CD4-positive, alpha-beta T cell treated with Interleukin-10 for 1 hour (primary cell): ENCODE measurements around the gene KCNIP1.

ENCODE experiments used
- DNase-seq: peaks from one replicate; pipeline ENCODE4 v3.0.0-alpha.2; 2020

Gene KCNIP1

GRCh38 chr5:170509348-170509660 lies 5.5 kb downstream of the KCNIP1 start:
- no peak for DNase-seq

GRCh38 chr5:170510126-170510525 lies 6.3 kb downstream of the KCNIP1 start:
- no peak for DNase-seq

GRCh38 chr5:170510559-170510958 lies 6.7 kb downstream of the KCNIP1 start:
- no peak for DNase-seq

- DNase-seq = no peak
Observed at GRCh38 chr5:170511551-170512258, 7.9 kb downstream of the KCNIP1 start.

GRCh38 chr5:170513856-170514525 lies 10.2 kb downstream of the KCNIP1 start:
- no peak for DNase-seq

- DNase-seq = no peak
Observed at GRCh38 chr5:170517411-170517810, 13.6 kb downstream of the KCNIP1 start.

GRCh38 chr5:170518277-170518676 lies 14.5 kb downstream of the KCNIP1 start:
- no peak for DNase-seq

GRCh38 chr5:170519549-170519948 lies 15.7 kb downstream of the KCNIP1 start:
- no peak for DNase-seq

- no peak for DNase-seq
Observed at GRCh38 chr5:170520372-170520771, 16.6 kb downstream of the KCNIP1 start.

- no peak for DNase-seq
Observed at GRCh38 chr5:170522211-170523141, 18.7 kb downstream of the KCNIP1 start.

- DNase-seq = no peak
Observed at GRCh38 chr5:170523142-170523551, 19.3 kb downstream of the KCNIP1 start.

- no peak for DNase-seq
Observed at GRCh38 chr5:170523830-170524229, 20.0 kb downstream of the KCNIP1 start.

GRCh38 chr5:170524576-170524975 lies 20.8 kb downstream of the KCNIP1 start:
- DNase-seq = no peak

- no peak for DNase-seq
Observed at GRCh38 chr5:170525470-170526211, 21.8 kb downstream of the KCNIP1 start.

GRCh38 chr5:170527991-170528390 lies 24.2 kb downstream of the KCNIP1 start:
- no peak for DNase-seq

GRCh38 chr5:170528976-170529375 lies 25.2 kb downstream of the KCNIP1 start:
- DNase-seq = no peak

GRCh38 chr5:170532935-170533334 lies 29.1 kb downstream of the KCNIP1 start:
- DNase-seq = no peak

GRCh38 chr5:170533383-170533782 lies 29.6 kb downstream of the KCNIP1 start:
- DNase-seq = no peak

GRCh38 chr5:170534177-170534576 lies 30.4 kb downstream of the KCNIP1 start:
- DNase-seq = no peak

GRCh38 chr5:170534941-170535340 lies 31.1 kb downstream of the KCNIP1 start:
- DNase-seq = no peak

GRCh38 chr5:170536525-170536924 lies 32.7 kb downstream of the KCNIP1 start:
- DNase-seq = no peak

- DNase-seq = no peak
Observed at GRCh38 chr5:170537451-170538095, 33.8 kb downstream of the KCNIP1 start.

- DNase-seq = no peak
Observed at GRCh38 chr5:170538096-170538465, 34.3 kb downstream of the KCNIP1 start.
